Gastrocnemius medialis (tissue), 4 donors: Measurements from ENCODE around the gene TCF12. TPM values are rescaled to one million over a fixed set of nuclear protein-coding genes. Genes with fewer than 3 reads are reported as not detected.

Experiments
- ATAC-seq, 2 donors: fragments of 150-250 bp; one replicate each; pipeline ENCODE4 v1.9.1; 2016
- DNase-seq, 2 donors: peaks; one replicate each; pipeline ENCODE4 v3.0.0-alpha.2; 2019
- H3K27ac ChIP-seq, 4 donors: fragments of 200-600 bp; sonication (generic); 1 replicate in 1 of 4; 2 replicates in 3 of 4; pipeline ENCODE4 v1.5.1; 2016 to 2018; ENCODE audit warnings: mild to moderate bottlenecking in 2 of 4, moderate library complexity in 1 of 4
- H3K27me3 ChIP-seq, 3 donors: fragments of 200-600 bp; sonication (generic) in 2 of 3; 1 replicate in 1 of 3; 2 replicates in 2 of 3; pipeline versions ENCODE4 v1.5.1 to v1.6.0; 2016 to 2019; ENCODE audit warnings: mild to moderate bottlenecking in 1 of 3, moderate library complexity in 1 of 3
- H3K36me3 ChIP-seq, 2 donors: fragments of 200-600 bp; sonication (generic) in 1 of 2; one replicate each; pipeline ENCODE4 v1.5.1; 2017 to 2018
- H3K4me1 ChIP-seq, 2 donors: fragments of 200-600 bp; sonication (generic) in 1 of 2; one replicate each; pipeline ENCODE4 v1.5.1; 2016 to 2017; ENCODE audit warnings: mild to moderate bottlenecking in 2 of 2
- H3K4me3 ChIP-seq, 4 donors: fragments of 200-600 bp; sonication (generic) in 3 of 4; 1 replicate in 1 of 4; 2 replicates in 3 of 4; pipeline ENCODE4 v1.5.1; 2016 to 2019; ENCODE audit warnings: mild to moderate bottlenecking in 2 of 4
- H3K9me3 ChIP-seq, 3 donors: fragments of 200-600 bp; sonication (generic) in 2 of 3; 1 replicate in 1 of 3; 2 replicates in 2 of 3; pipeline ENCODE4 v1.5.1; 2016 to 2019
- CTCF ChIP-seq, 5 experiments: fragments of 450-650 bp in 3 of 5; fragments of 200-600 bp in 2 of 5; sonication (generic) in 2 of 5; IDR thresholded peaks in 4 of 5; conservative IDR thresholded peaks in 1 of 5; 1 replicate in 4 of 5; 2 replicates in 1 of 5; pipeline ENCODE4 v1.5.1; 2016 to 2019; ENCODE audit warnings: antibody characterized with exemption in 5 of 5, mild to moderate bottlenecking in 3 of 5, moderate library complexity in 3 of 5
- POLR2A ChIP-seq, 2 donors: fragments of 450-650 bp; IDR thresholded peaks; one replicate each; pipeline ENCODE4 v1.6.1; 2017; ENCODE audit warnings: antibody characterized with exemption in 2 of 2, mild to moderate bottlenecking in 2 of 2, moderate library complexity in 2 of 2
- in situ Hi-C, 4 donors: fragments of 200-750 bp; cut with MboI; loops; one replicate each; pipeline versions ENCODE4 v1.15.0 to v1.8.0; 2017; ENCODE audit warnings: low sequenced_read_pairs in 4 of 4
- intact Hi-C: fragments of 100-400 bp; cut with DNase I; formaldehyde crosslinking; loops from one replicate; pipeline ENCODE4 v1.15.1; 2023; ENCODE audit warnings: low total_unique reads
- total RNA-seq, 4 donors: library from RNA; depleted of rRNA; stranded (reverse); fragments of >200 nt; gene quantifications; one replicate each; pipeline versions ENCODE4 v1.1.0 to v1.2.3, GENCODE V29; 2016

The TCF12 gene
- total RNA-seq, 4 donors from 2014 or later, result 34.9 to 63.0 (median 51.4) TPM

- no peak for TF ChIP-seq POLR2A (IDR thresholded peaks at IDR 0.05)
- TF ChIP-seq CTCF (IDR thresholded peaks at IDR 0.05 in 4 of 5, conservative IDR thresholded peaks at IDR 0.05 in 1 of 5), result no peak
- in situ Hi-C loops (no loop called here), intact Hi-C loops (no loop called here)
Observed at GRCh38 chr15:56943403-56943802, 25.0 kb downstream of the TCF12 start.

GRCh38 chr15:56944485-56944884 lies 26.0 kb downstream of the TCF12 start:
- in situ Hi-C loops, result no loop called here
- no peak for DNase-seq
- H3K27ac ChIP-seq, result no peak overlapping the region
- H3K36me3 ChIP-seq, result peaks cover 0 to 5% of the 10 kb centered on the region in 2 donors
- no peak for ATAC-seq
- intact Hi-C loops, result no loop called here
- no peak for TF ChIP-seq CTCF (IDR thresholded peaks at IDR 0.05 in 4 of 5, conservative IDR thresholded peaks at IDR 0.05 in 1 of 5)
- TF ChIP-seq POLR2A (IDR thresholded peaks at IDR 0.05), result no peak
- H3K27me3 ChIP-seq, result no peaks in the 10 kb centered on the region
- H3K4me1 ChIP-seq, result peaks cover 30 to 47% of the 10 kb centered on the region in 2 donors
- no peaks in the 10 kb centered on the region for H3K9me3 ChIP-seq
- H3K4me3 ChIP-seq, result no peak overlapping the region

More at GRCh38 chr15:56943403-56943802, 25.0 kb downstream of the TCF12 start:
- peaks cover 25 to 36% of the 10 kb centered on the region in 2 donors for H3K4me1 ChIP-seq
- peaks cover 0 to 5% of the 10 kb centered on the region in 2 donors for H3K36me3 ChIP-seq
- no peaks in the 10 kb centered on the region for H3K9me3 ChIP-seq
- DNase-seq (no peak), ATAC-seq (no peak)
- H3K27ac ChIP-seq, result no peak overlapping the region
- H3K27me3 ChIP-seq, result no peaks in the 10 kb centered on the region
- H3K4me3 ChIP-seq, result no peak overlapping the region

- Histone ChIP-seq H3K9me3 (no peaks in the 10 kb centered on the region), H3K27ac (no peak overlapping the region), H3K4me1 (peaks cover 30 to 43% of the 10 kb centered on the region in 2 donors), H3K4me3 (no peak overlapping the region), H3K27me3 (no peaks in the 10 kb centered on the region), H3K36me3 (peaks cover 0 to 5% of the 10 kb centered on the region in 2 donors)
- no peak for TF ChIP-seq POLR2A (IDR thresholded peaks at IDR 0.05)
- no peak for TF ChIP-seq CTCF (IDR thresholded peaks at IDR 0.05 in 4 of 5, conservative IDR thresholded peaks at IDR 0.05 in 1 of 5)
- in situ Hi-C loops (no loop called here), intact Hi-C loops (no loop called here)
- ATAC-seq, result no peak
- DNase-seq, result no peak
Observed at GRCh38 chr15:56946150-56946549, 27.7 kb downstream of the TCF12 start.

GRCh38 chr15:56948000-56948763 lies 29.7 kb downstream of the TCF12 start:
- DNase-seq (no peak), ATAC-seq (no peak)
- peaks cover 0 to 5% of the 10 kb centered on the region in 2 donors for H3K36me3 ChIP-seq
- peaks cover 20 to 29% of the 10 kb centered on the region in 2 donors for H3K4me1 ChIP-seq
- in situ Hi-C loops (no loop called here), intact Hi-C loops (no loop called here)
- H3K4me3 ChIP-seq, result no peak overlapping the region
- H3K27ac ChIP-seq, result no peak overlapping the region
- H3K27me3 ChIP-seq, result no peaks in the 10 kb centered on the region
- TF ChIP-seq POLR2A (IDR thresholded peaks at IDR 0.05), result no peak
- no peak for TF ChIP-seq CTCF (IDR thresholded peaks at IDR 0.05 in 4 of 5, conservative IDR thresholded peaks at IDR 0.05 in 1 of 5)
- H3K9me3 ChIP-seq, result no peaks in the 10 kb centered on the region
